PC-3 (cell line): ENCODE results near the gene SHBG. TPM values are rescaled to one million over a fixed set of nuclear protein-coding genes. Genes with fewer than 3 reads are reported as not detected.

ENCODE experiments used
- ATAC-seq: fragments of 200-7000 bp; cut with Tn5 transposase; 2 replicates; pipeline ENCODE4 v1.9.1; 2020; ENCODE audit warnings: mild to moderate bottlenecking, moderate library complexity
- BruUV-seq: library from RNA; stranded (reverse); fragments of 400-500 nt; replicated peaks from 2 replicates; lab custom pipeline; 2021; lab: Mats Ljungman, UMichigan
- CTCF ChIA-PET: fragments of 300-600 bp; sonication (Branson Sonifier 250); formaldehyde crosslinking; loops from one replicate; lab custom pipeline; 2022; ENCODE audit warnings: antibody characterized with exemption; lab: Charles Lee
- POLR2A ChIA-PET: fragments of 300-600 bp; sonication (Branson Sonifier 250); formaldehyde crosslinking; loops from one replicate; lab custom pipeline; 2022; ENCODE audit warnings: antibody characterized with exemption; ENCODE audit not compliant: unreplicated experiment; lab: Charles Lee
- DNase-seq: peaks from one replicate; pipeline ENCODE4 v3.0.0-alpha.2; 2015
- H2AFZ ChIP-seq: fragments of 300-600 bp; sonication (generic); 2 replicates; pipeline ENCODE4 v1.6.0; 2016; ENCODE audit warnings: antibody characterized with exemption, low read length
- H3F3A ChIP-seq: fragments of 300-600 bp; sonication (generic); one replicate; pipeline ENCODE4 v1.6.0; 2017; ENCODE audit warnings: antibody characterized with exemption, low read length, control low read depth, mild to moderate bottlenecking; ENCODE audit not compliant: unreplicated experiment
- H3K27ac ChIP-seq: fragments of 300-600 bp; sonication (generic); 2 replicates; pipeline ENCODE4 v1.5.1; 2016; ENCODE audit warnings: mild to moderate bottlenecking, low read length
- H3K27me3 ChIP-seq: fragments of 300-600 bp; sonication (generic); 2 replicates; pipeline ENCODE4 v1.6.1; 2016; ENCODE audit warnings: low read length, mixed read lengths
- H3K36me3 ChIP-seq: fragments of 300-600 bp; sonication (generic); 2 replicates; pipeline ENCODE4 v1.6.1; 2016; ENCODE audit warnings: low read depth, mixed run types, low read length, mixed read lengths
- H3K4me1 ChIP-seq: fragments of 300-600 bp; sonication (generic); 2 replicates; pipeline ENCODE4 v1.5.1; 2016; ENCODE audit warnings: low read length; ENCODE audit not compliant: insufficient read depth
- H3K4me2 ChIP-seq: fragments of 300-600 bp; sonication (generic); 2 replicates; pipeline ENCODE4 v1.6.0; 2016; ENCODE audit warnings: low read length
- H3K4me3 ChIP-seq: fragments of 300-600 bp; sonication (generic); 2 replicates; pipeline ENCODE4 v1.5.1; 2016; ENCODE audit warnings: mild to moderate bottlenecking, low read length, mixed read lengths
- H3K79me2 ChIP-seq: fragments of 300-600 bp; sonication (generic); 2 replicates; pipeline ENCODE4 v1.6.1; 2017; ENCODE audit warnings: low read length, mixed read lengths
- H3K9ac ChIP-seq: fragments of 300-600 bp; sonication (generic); 2 replicates; pipeline ENCODE4 v1.6.0; 2016; ENCODE audit warnings: mild to moderate bottlenecking, low read length
- H3K9me2 ChIP-seq: fragments of 300-600 bp; sonication (generic); replicated peaks from 2 replicates; pipeline ENCODE4 v1.6.1; 2016; ENCODE audit warnings: mixed run types, low read length, mixed read lengths
- H3K9me3 ChIP-seq: fragments of 300-600 bp; sonication (generic); 2 replicates; pipeline ENCODE4 v1.6.1; 2016; ENCODE audit warnings: low read length, mixed read lengths
- H4K20me1 ChIP-seq: fragments of 300-600 bp; sonication (generic); 2 replicates; pipeline ENCODE4 v1.6.1; 2016; ENCODE audit warnings: low read length, mixed read lengths
- EZH2 ChIP-seq: fragments of 300-600 bp; sonication (generic); IDR thresholded peaks from one replicate; pipeline ENCODE4 v1.6.1; 2017; ENCODE audit warnings: antibody characterized with exemption, mild to moderate bottlenecking, low read length; ENCODE audit not compliant: unreplicated experiment
- EZH2phosphoT487 ChIP-seq: fragments of 300-600 bp; sonication (generic); IDR thresholded peaks from 2 replicates; pipeline ENCODE4 v1.6.1; 2018; ENCODE audit warnings: mild to moderate bottlenecking, antibody characterized with exemption, low read length, borderline replicate concordance
- intact Hi-C: fragments of 100-400 bp; cut with micrococcal nuclease; formaldehyde crosslinking; loops from 2 replicates; pipeline ENCODE4 v1.9.0; 2023
- total RNA-seq: library from RNA; depleted of rRNA; stranded (reverse); fragments of >200 nt; gene quantifications from 2 replicates; pipeline ENCODE4 v1.2.3, GENCODE V29; 2014
- TF ChIP-seq, protein P1 (sequence below): fragments of 300-600 bp; sonication (generic); conservative IDR thresholded peaks from 2 replicates; pipeline ENCODE4 v1.5.1; 2017; ENCODE audit warnings: antibody characterized with exemption, low read depth, mild to moderate bottlenecking, low read length

The SHBG gene
- total RNA-seq, 1 experiment from 2014 or later: not detected

DNA sequence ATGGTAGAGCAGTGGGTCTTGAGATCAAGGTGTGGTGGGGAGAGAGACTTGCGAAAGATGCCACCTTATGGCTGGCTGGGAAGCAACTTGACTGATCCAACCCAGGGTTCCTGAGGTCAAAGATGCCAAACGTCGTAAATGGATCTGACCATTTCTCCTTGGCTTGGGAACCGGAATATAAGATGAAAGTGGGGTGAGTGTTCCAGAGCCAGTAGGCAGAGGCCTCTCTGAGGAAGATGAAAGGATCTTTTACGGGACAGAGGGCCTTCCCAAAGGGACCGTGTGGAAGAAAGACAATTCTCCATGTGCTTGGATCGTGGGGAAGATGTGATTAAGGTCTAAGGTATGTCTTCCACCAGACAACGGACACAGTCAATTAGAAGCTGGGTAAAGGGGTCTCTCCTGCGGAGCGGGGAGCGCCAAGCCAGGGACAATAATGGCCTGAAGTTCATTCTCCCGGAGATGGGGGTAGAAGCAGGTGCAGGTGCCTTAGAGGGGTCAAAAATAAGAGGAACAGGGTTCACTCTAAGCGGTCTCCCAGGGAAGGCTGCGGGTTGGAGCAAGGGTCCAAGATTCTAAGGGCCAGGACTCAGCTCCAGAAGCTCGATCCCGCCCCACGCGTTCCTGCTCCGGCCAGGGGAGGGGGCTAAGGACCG is 16.0 kb upstream of the SHBG start:
- Histone ChIP-seq H2AFZ (peak overlapping the region; percentile 71), H3K27ac (peak overlapping the region; percentile 36), H3K9me3 (no peaks in the 10 kb centered on the region), H4K20me1 (peaks cover 8% of the 10 kb centered on the region; the same call in 1 of the 2 replicates), H3K9me2 (no peaks in the 10 kb centered on the region), H3K4me3 (peak overlapping the region; percentile 95), H3K27me3 (no peaks in the 10 kb centered on the region), H3K4me2 (peak overlapping the region; percentile 91), H3K79me2 (peaks cover 53% of the 10 kb centered on the region), H3K9ac (peak overlapping the region; percentile 85), H3K4me1 (peaks cover 19% of the 10 kb centered on the region), H3F3A (no peaks in the 10 kb centered on the region), H3K36me3 (no peaks in the 10 kb centered on the region)
- intact Hi-C loops: no loop called here
- TF ChIP-seq EZH2: no peak
- TF ChIP-seq, protein P1, sequence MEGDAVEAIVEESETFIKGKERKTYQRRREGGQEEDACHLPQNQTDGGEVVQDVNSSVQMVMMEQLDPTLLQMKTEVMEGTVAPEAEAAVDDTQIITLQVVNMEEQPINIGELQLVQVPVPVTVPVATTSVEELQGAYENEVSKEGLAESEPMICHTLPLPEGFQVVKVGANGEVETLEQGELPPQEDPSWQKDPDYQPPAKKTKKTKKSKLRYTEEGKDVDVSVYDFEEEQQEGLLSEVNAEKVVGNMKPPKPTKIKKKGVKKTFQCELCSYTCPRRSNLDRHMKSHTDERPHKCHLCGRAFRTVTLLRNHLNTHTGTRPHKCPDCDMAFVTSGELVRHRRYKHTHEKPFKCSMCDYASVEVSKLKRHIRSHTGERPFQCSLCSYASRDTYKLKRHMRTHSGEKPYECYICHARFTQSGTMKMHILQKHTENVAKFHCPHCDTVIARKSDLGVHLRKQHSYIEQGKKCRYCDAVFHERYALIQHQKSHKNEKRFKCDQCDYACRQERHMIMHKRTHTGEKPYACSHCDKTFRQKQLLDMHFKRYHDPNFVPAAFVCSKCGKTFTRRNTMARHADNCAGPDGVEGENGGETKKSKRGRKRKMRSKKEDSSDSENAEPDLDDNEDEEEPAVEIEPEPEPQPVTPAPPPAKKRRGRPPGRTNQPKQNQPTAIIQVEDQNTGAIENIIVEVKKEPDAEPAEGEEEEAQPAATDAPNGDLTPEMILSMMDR: peak; percentile 26; the same call in 1 of the 2 replicates
- peak; percentile 36 for DNase-seq
- ATAC-seq: no peak
- BruUV-seq: TSS peak; percentile 47
- ChIA-PET POLR2A (no interaction called here), CTCF (no interaction called here)

DNA sequence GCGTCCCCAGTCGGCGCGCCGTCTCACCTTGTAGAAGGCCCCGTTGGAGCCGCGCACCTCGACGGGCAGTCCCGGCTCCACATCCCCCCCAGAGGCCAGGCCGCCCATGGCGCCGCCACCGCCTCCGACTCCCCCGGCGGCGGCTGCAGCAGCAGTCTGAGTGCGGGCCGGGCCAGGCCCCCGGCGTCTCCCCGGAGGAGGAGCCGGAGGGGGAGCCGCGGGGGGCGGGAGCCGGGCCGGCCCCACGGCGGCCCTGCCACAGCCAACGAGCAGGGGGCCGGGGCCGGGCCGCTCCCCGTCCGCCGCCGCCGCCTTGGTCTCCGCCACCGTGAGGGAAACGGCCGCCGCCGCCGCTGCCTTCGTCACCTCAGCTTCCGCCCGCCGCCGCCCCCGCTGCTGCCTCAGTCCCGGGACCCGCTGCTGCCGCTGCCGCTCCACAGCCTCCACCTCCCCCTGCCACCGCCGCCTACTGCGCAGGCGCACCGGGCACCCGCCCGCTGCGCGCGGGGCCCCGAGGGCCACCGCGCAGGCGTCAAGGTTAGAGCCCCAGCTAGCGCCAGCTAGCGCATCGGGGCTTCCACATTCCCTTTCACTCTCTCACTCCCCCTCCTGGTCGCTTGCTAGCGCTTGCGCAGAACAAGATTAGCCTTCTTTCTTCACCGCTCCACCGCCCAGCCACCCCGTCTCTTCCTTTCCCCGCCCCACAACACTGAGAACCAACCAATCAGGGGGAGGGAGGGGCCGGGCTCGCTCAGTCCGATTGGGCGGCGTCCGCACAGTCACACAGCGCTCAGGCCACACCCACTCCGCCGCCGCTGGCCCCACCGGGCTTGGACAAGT is 15.3 kb upstream of the SHBG start, which contains the start of gene FXR2:
FXR2 (minus strand) TSS at position 473 of the 840 bp plus-strand sequence; CDS start at position 108, 365 bp downstream.
- Histone ChIP-seq H4K20me1 (peaks cover 8% of the 10 kb centered on the region; the same call in 1 of the 2 replicates), H3K9ac (peak within 1 kb of the TSS; percentile 85), H3K4me1 (peaks cover 19% of the 10 kb centered on the region), H3K79me2 (peaks cover 45% of the 10 kb centered on the region), H2AFZ (peak within 1 kb of the TSS; percentile 87), H3F3A (no peaks in the 10 kb centered on the region), H3K36me3 (no peaks in the 10 kb centered on the region), H3K27ac (peak within 1 kb of the TSS; percentile 36), H3K27me3 (no peaks in the 10 kb centered on the region), H3K9me2 (no peaks in the 10 kb centered on the region), H3K4me3 (peak within 1 kb of the TSS; percentile 95), H3K4me2 (peak within 1 kb of the TSS; percentile 91), H3K9me3 (no peaks in the 10 kb centered on the region)
- no TSS peak for BruUV-seq
- CTCF ChIA-PET: interaction anchor here (0.6 kb wide), 1 partner anchor 17 kb away, joined by 6 read pairs; no protein-coding TSS in a partner anchor
- POLR2A ChIA-PET: interaction anchor here (0.6 to 1.0 kb wide), 7 partner anchors 12 to 558 kb away, joined by 3 to 11 read pairs (median 4); partner anchors contain the start of genes MPDU1 and SAT2
- ATAC-seq (peak; percentile 93), DNase-seq (peak; percentile 97)
- no peak for TF ChIP-seq EZH2phosphoT487
- TF ChIP-seq, protein P1: peak; percentile 52
- intact Hi-C loops: no loop called here
